ENCODE measurements around the gene EFCAB7.

The EFCAB7 gene

GRCh38 chr1:63522891-63523728 lies at the start of gene EFCAB7, which contains the start of gene ITGB3BP:
Gene EFCAB7 (plus strand): TSS chr1:63523525. CDS start chr1:63525573, 2,048 bp downstream.
Gene ITGB3BP (minus strand): TSS chr1:63523225. CDS start chr1:63523133, 92 bp downstream.
- in situ Hi-C loops (cut with MboI; ENCODE audit: low sequenced_read_pairs) = no loop called here

- in situ Hi-C loops (cut with MboI; ENCODE audit: low sequenced_read_pairs) = no loop called here
Measured at GRCh38 chr1:63475761-63476160, 47.6 kb upstream of the EFCAB7 start.

- in situ Hi-C loops (cut with MboI; ENCODE audit: low sequenced_read_pairs) = no loop called here
Measured at GRCh38 chr1:63480057-63480456, 43.3 kb upstream of the EFCAB7 start.

GRCh38 chr1:63486629-63487028 lies 36.7 kb upstream of the EFCAB7 start:
- in situ Hi-C loops (cut with MboI; ENCODE audit: low sequenced_read_pairs) = no loop called here

- in situ Hi-C loops (cut with MboI; ENCODE audit: low sequenced_read_pairs) = no loop called here
Measured at GRCh38 chr1:63487336-63488065, 35.8 kb upstream of the EFCAB7 start.

GRCh38 chr1:63497577-63497976 lies 25.7 kb upstream of the EFCAB7 start:
- in situ Hi-C loops (cut with MboI; ENCODE audit: low sequenced_read_pairs) = no loop called here

- in situ Hi-C loops (cut with MboI; ENCODE audit: low sequenced_read_pairs) = no loop called here
Measured at GRCh38 chr1:63498106-63498505, 25.2 kb upstream of the EFCAB7 start.

- in situ Hi-C loops (cut with MboI; ENCODE audit: low sequenced_read_pairs) = no loop called here
Measured at GRCh38 chr1:63501256-63501655, 22.1 kb upstream of the EFCAB7 start.

GRCh38 chr1:63506782-63507181 lies 16.5 kb upstream of the EFCAB7 start:
- in situ Hi-C loops (cut with MboI; ENCODE audit: low sequenced_read_pairs) = no loop called here

GRCh38 chr1:63509718-63510117 lies 13.6 kb upstream of the EFCAB7 start:
- in situ Hi-C loops (cut with MboI; ENCODE audit: low sequenced_read_pairs) = no loop called here

GRCh38 chr1:63512584-63512983 lies 10.7 kb upstream of the EFCAB7 start:
- in situ Hi-C loops (cut with MboI; ENCODE audit: low sequenced_read_pairs) = no loop called here

GRCh38 chr1:63516629-63517028 lies 6.7 kb upstream of the EFCAB7 start:
- in situ Hi-C loops (cut with MboI; ENCODE audit: low sequenced_read_pairs) = no loop called here

GRCh38 chr1:63523738-63524137 lies 413 bp downstream of the EFCAB7 start:
- in situ Hi-C loops (cut with MboI; ENCODE audit: low sequenced_read_pairs) = no loop called here

- in situ Hi-C loops (cut with MboI; ENCODE audit: low sequenced_read_pairs) = no loop called here
Measured at GRCh38 chr1:63524201-63524600, 876 bp downstream of the EFCAB7 start.

- in situ Hi-C loops (cut with MboI; ENCODE audit: low sequenced_read_pairs) = no loop called here
Measured at GRCh38 chr1:63532727-63533126, 9.4 kb downstream of the EFCAB7 start.

GRCh38 chr1:63533931-63534330 lies 10.6 kb downstream of the EFCAB7 start:
- in situ Hi-C loops (cut with MboI; ENCODE audit: low sequenced_read_pairs) = no loop called here

GRCh38 chr1:63534406-63534805 lies 11.1 kb downstream of the EFCAB7 start:
- in situ Hi-C loops (cut with MboI; ENCODE audit: low sequenced_read_pairs) = no loop called here

- in situ Hi-C loops (cut with MboI; ENCODE audit: low sequenced_read_pairs) = no loop called here
Measured at GRCh38 chr1:63537006-63537405, 13.7 kb downstream of the EFCAB7 start.

GRCh38 chr1:63537940-63538339 lies 14.6 kb downstream of the EFCAB7 start:
- in situ Hi-C loops (cut with MboI; ENCODE audit: low sequenced_read_pairs) = no loop called here

- in situ Hi-C loops (cut with MboI; ENCODE audit: low sequenced_read_pairs) = no loop called here
Measured at GRCh38 chr1:63545780-63546179, 22.5 kb downstream of the EFCAB7 start.

GRCh38 chr1:63547621-63548294 lies 24.4 kb downstream of the EFCAB7 start:
- in situ Hi-C loops (cut with MboI; ENCODE audit: low sequenced_read_pairs) = no loop called here
